SK-N-SH treated with all-trans-retinoic acid at 6 μM for 48 hours (cell line): ENCODE results near the gene F13B.
"Not testable (repeated sequence)": the region's sequence is repeated elsewhere in the genome, so short reads cannot be mapped to it uniquely, and the experiment has no call there.

ENCODE experiments used
- OSR1 ChIP-seq: fragments of 250-450 bp; sonication (Bioruptor Pico); IDR thresholded peaks from 2 replicates; pipeline ENCODE4 v1.8.0; 2022; ENCODE audit warnings: moderate library complexity, mild to moderate bottlenecking, inconsistent platforms
- RARB ChIP-seq: fragments of 250-450 bp; sonication (Bioruptor Pico); IDR thresholded peaks from 2 replicates; pipeline ENCODE4 v1.8.0; 2021; ENCODE audit warnings: mild to moderate bottlenecking, moderate library complexity
- SNAI2 ChIP-seq: fragments of 250-450 bp; sonication (Bioruptor Pico); IDR thresholded peaks from 2 replicates; pipeline ENCODE4 v1.5.0; 2020; ENCODE audit warnings: mild to moderate bottlenecking, moderate library complexity
- TSHZ2 ChIP-seq: fragments of 250-450 bp; sonication (Bioruptor Pico); IDR thresholded peaks from 2 replicates; pipeline ENCODE4 v1.5.0; 2020; ENCODE audit warnings: mild to moderate bottlenecking, moderate library complexity

- TF ChIP-seq TSHZ2 (CRISPR knock-in tag); OSR1 (CRISPR knock-in tag); SNAI2 (CRISPR knock-in tag); RARB: not testable (repeated sequence)
Observed at GRCh38 chr1:196991919-196992651, 75.0 kb downstream of the F13B start.
